NCI-H345 treated with DMSO at 0.1 percent for 48 hours (cell line): Measurements from ENCODE around the gene P3H2.
A peak's percentile ranks its signal among the peaks of the same experiment; 100 is the strongest.

ENCODE experiments used
- DNase-seq: peaks from one replicate; lab custom pipeline; 2025; ENCODE audit not compliant: unreplicated experiment; lab: John Stamatoyannopoulos, UW

The P3H2 gene

DNA sequence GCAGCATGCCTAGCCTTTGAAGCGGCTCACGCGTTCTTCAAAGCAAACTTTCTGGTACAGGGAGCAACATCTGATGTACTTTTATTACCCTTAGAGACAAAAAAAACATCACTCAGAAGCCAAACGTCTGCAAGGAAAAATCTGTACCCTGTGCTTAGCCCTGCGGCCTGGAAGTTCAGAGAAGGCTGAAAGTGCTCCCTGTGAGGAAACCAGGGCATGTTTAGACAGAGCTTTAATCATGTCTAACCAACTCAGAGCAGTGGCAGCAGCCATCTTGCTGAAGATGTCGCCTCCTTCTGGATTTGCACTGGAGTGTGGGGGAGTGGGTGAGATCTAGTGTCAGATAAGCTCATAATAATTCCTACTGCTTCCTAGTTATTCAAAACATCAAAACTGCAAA lies 170.4 kb downstream of the P3H2 start:
- DNase-seq: no peak

DNA sequence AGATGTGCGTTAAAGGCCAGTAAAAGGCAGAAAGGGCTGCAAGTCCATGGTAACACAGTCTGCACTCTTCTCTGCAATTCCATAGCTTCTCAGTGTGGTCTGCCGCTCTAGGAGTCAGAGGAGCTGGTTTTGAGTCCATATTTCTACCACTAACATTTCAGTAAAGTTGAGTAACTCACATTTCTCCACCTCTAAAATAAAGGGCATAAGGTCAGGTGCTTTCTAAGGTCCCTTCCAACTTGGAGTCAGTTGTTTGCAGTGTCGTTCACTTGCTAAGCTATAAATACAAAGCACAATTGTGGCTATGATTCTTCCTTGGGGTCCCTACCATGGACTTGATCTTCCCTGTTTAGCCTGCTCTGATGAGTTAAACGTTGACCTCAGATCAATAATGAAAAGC lies 171.1 kb downstream of the P3H2 start:
- no peak for DNase-seq

DNA sequence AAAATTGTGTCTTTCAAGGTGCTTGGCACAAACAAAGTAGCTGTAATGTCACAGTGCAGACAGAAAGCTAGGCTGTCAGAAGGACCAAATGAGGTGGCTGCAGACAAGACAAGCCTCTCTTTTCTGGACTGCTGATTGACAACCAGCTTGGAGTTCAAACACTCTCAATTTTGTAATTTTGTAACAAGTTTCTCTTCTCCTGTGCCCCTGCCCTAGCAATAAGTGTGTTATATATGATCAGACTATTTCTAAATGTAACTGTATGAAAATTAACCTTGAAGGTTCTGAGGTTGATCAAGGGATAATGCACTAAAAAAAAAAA lies 172.0 kb downstream of the P3H2 start:
- no peak for DNase-seq

DNA sequence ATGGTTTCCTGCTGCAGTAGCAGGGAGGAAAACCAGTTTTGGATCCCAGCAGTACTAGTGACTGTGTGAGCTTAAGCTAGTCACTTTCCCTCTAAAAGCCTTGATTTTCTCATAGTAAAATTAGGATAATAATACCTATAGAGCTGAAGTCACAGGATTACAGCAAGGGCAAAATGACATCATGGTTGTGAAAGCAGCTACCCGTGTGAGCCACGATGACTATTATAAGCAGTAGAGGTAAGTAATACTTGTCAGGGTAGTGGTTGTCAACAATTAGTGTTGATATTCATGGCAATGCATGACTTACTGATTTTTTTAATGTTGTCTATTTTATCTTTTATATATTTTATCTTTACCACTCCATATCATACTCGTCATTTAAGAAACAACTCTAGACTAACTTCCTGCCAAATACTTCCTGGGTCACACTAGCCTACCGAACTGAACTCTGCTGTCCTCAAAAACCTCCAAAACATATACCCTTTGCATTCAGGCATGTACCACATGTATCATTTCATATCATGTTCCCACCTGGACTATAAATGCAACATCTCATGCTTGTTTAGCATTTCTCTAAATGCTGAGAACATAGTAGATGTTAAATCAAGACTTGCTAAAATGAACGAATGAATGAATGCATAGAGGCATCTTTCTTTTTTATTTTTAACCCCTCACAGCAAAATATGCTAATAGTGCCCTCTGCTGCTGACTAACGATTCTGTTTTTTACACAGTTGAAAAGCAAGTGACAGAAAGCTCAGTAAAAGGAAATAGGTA lies 172.6 kb downstream of the P3H2 start:
- peak; percentile 22 for DNase-seq

DNA sequence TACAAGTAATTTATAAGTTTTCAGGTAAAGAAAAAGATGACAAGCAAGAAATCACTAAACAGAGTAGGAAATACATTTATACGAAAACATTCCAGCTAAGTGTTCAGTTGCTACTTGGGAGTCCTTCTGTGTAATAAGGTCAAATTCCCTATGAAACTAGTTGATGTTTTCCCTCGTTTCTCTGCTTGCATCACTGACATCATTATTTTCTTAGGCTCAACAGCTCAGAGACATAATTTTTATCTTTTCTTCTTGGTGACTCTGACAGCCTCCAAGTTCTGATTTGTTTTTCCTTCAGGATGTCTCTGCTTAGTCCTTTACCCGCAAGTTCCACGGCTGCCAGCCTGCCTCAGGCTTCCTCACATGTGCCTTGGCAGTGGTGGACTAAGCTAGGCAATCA lies 173.6 kb downstream of the P3H2 start:
- no peak for DNase-seq

DNA sequence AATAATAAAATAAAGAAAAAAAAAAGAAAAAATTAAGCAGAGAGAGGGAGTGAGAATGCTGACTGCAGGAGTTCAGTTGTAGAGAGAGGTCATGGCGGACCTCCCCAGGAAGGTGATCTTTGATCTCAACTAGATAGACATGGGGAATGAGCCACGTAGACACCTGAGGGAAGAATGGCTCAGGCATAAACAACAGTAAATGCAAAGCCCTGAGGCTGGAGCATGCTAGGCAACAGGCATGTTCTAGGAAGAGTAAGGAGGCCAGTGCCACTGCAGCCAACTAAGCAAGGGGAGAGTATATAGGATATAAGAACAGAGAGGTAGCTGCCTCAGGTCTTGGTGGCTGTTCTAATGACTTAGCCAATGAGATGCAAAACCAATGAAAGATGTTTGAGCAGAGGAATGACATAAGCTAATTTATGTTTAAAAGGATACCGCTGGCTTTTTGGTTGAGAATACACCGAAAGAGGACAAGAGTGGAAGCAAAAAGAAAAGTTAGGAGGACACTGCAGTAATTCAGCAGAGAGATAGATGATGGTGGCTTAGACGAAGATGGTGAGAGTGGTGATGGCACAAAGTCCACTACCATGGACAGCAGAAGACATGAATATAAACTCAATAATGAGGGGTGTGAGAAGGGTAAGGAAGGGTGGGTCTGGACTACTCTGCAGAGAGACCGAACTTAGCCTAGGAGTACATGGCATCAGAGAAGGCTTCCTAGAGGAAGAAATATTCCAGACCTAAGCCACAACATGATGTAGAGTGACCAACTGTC lies 174.6 kb downstream of the P3H2 start:
- DNase-seq: no peak

DNA sequence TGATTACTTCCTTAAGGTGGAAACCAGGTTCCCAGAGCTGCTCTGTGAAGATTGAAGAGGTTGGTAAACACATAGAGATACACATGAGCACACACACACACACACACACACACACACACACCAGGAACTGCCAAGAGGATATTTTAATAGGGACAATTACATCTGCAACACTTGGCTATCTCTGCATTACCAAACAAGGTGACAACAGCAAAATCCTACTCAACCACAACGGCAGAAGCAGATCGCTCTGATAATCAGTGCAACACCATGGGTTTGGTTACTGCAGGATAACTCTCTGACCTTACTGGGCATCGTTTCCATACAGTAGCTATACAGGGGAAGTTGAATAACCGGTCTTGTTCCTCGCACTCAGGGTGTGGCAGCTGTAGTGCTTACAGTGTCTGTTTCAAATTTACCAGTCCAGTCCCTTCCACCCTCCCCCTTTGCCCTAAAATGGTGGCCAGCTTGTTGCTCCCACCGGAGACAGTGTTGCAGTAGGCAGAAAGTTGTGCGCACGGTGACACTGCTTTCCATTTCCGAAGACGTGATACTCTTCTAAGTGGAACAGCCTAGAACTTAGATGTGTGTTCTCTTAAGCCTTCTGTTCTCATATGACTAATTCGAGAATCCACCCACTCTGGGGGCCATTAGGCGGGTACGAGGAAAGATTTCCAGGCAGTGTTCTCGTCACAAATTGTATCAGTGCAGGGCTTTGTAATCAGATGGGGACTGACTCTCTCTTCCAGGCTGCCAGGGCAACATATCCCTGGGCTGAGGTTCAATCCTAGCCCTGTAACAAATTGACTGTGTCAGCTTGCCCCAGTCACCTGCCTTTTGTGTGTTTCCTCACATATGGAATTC lies 176.2 kb downstream of the P3H2 start:
- DNase-seq: no peak

DNA sequence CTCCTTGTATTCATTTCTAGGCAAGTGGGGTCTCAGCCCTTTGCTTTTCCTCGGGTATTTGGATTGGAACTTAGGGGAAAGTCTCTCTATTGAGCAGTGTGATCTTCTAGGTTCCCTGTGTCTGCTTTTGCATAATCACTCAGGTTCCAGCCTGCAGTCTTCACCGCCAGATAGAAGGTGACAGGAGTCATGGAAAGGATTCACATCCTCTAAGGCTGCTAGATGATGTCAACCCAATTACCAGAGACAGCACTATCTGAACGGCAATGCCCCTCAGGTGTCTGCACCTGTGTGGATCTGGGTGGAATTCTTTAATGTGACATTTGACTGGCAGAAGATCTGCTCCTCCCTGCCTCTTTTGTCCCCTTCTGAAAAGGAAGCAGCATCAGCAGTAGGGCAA lies 177.7 kb downstream of the P3H2 start:
- DNase-seq: no peak

DNA sequence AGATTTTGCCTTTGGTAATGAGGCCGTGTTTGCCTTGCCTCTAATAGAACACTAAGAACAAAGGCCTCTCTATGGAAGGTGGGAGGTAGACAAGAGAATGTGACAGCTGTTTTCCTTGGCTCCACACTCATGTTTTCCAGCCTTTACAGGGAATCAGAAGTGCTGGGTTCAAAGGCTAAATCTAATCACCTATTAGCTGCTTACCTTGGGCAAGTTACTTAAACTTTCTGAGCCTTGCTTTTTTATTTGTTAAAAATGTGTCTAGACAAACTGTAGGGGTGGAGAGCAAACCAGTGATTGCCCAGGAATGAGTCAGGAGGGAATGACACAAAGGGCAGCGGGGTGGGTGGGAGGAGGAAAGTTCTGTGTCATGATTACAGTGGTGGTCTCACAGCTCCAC lies 179.0 kb downstream of the P3H2 start:
- no peak for DNase-seq

DNA sequence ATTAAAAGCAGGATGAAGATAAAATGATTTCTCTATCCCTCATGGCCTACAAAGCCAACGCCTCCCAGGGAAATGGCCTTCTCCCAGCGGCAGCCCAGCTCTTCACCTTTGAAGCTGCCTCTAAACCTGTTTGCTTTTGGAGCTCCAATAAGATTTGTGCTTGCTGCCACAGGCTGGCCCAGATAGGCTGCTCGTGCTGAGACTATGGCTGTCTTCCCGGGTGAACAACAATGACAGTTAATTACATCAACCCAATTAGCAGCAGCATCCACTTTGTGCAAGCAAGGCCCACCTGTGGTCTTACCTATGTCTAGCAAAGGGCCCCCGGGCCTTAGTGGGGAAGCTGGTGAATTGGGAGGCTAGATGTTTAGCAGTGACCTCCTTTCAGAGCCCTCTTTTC lies 179.6 kb downstream of the P3H2 start:
- no peak for DNase-seq

DNA sequence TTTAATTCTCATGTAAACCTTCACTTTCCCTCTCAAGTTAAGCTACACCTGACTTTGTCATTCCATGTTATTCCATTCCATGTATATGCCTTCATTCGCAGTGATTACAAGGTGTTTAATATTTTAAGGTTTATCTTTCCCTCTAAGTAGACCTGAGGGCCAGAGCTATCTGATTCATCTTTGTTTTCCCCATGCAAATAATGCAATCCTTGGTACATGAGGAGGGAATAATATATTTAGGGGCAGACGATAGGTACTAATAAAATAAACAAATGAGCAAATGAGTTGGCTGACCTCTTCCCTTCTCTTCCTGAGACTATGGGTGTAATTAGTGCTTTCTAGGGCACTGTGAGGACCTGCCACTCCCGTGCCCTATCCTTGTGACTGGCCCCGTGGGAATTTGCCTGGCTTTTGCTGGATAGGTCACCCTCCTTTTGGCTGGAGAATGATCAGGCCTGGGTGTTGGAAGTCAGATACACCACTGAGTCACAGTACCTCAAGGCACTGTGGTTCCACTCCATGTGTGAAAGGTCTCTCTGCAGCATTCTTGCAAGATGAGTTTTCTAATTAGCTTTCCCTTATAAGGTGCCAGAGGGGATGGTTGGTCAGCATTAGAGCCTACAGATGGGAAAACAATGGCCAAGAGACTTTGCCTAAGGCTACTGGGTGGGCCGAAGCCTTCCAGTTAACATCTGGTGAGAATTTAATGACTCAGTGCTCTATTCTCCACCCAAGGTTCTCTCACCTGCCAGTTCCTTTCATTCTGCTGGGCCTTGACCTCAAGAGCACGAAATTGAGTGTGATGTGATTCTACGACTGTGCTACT lies 183.2 kb downstream of the P3H2 start:
- DNase-seq: no peak

DNA sequence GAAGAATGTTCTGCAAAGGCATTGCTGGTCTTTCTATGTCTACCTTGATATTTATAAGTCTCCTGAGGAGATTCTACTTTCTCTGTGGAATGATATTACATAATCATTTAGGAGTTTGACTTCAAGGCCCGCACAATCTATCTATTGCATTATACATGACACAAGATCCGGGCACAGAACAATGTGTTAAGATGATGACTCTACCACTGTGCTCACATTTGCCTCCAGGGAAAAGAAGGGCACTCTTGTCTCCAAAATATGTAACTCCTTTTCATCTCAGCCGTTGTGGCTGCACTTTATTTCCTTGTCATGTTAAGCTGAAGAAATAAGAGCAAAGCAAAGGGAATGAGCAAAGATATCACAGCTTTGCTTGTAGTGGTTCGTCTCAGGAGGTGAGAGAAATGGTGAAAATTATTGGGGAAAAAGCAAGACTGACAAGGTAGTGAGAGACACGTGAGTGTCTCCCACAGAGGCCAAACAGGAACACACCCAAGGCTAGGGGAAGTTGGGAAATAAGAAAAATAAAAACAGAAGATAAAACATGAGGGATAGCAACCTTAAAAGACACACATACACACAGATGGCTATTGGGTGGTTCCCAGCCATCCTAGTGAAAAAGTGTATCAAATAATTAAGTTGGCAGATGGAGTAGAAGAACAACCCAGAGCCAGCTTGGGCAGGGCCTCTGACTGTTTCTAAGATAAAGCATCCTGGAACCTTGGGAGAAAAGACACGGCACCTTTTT lies 184.3 kb downstream of the P3H2 start:
- DNase-seq: no peak

DNA sequence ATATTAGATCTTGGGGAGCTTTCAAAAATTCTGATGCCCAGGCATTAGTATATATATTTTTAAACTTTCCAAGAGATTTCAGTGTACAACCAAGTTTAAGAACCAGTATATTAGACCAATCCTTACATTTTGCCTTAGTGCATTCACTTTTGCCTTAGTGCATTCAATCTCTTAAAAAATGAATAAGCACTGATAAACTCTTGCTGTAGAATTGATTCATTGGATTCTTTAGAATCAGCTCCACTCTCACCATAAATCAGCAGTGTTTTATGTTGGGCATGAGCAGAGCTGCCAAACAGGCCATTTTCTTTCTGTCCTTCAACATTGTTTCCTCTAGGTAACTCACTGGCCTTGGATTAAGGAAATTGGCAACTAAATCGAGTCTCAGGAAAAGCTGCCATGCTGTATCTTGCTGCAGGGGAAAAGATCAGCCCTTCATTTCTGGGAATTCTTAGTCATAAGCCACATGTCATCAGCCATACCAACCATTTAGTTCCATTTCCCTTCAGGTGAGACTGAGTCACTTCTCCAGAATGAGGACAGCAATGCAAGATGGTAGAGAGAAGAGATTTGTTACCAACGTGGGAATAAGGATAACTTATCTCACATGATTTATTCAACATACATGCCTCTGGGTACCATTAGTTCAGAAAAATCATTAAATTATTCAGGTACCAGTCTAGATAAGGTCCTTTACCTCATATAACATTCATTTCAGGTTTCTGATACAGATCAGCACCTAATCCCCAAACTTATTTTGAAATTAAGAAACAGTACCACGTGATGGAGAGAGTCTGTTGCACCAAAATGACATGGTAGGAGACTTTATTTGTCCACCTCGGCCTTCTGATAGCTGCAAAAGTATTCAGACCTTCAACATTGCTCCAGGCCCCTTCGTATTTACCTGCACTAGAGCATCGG lies 192.5 kb downstream of the P3H2 start:
- no peak for DNase-seq

DNA sequence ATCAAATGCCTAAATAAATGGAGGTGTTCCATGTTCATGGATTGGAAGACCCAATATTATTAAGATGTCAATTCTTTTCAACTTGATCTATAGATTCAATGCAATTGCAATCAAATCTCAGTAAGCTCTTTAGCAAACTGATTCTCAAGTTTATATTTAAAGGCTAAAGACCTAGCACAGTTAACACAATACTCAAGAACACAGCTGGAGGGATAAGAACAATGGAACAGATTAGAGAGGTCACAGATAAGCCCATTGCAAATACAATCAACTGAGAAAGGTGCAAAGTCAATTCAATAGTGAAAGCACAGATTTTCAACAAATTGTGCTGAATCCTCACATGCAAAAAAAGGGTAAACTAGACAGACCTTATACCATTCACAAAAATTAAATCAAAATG lies 198.9 kb downstream of the P3H2 start:
- DNase-seq: no peak

DNA sequence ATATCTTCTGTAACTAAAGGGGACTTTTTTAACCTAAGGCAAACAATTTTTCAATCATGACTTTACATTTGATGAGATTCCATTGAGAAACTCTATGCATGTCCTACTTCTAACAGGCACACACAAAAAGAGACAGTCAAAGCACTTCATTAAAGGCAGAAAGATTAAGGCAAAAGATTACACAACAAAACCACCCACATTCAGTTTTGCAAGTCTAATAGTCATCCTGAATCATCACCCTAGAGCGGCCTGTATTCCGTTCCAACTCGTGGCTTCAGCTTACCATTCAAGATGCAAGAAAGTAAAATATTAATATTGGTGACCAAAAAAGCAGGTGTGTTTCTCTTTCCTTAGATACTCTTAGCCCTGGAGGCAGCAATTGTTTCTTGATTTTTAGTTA lies 205.9 kb downstream of the P3H2 start:
- no peak for DNase-seq

DNA sequence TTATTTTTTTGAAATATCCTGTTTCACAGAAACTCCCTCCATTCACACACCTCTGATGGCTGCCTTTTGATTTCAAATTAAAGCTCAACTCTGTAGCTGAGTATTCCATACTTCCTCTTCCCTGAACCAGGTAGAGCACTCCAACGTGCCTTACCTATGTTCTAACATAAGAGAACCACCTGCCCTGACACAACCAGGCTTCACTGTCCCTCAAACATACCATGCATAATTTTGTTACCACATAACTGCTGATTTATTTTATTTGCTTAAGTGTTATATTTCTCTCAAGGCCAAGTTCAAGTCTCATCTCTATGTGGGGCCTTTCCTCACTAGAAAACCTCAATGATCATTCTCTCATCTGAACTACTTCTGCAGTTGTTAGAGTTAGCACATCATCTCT lies 209.7 kb downstream of the P3H2 start:
- DNase-seq: no peak

DNA sequence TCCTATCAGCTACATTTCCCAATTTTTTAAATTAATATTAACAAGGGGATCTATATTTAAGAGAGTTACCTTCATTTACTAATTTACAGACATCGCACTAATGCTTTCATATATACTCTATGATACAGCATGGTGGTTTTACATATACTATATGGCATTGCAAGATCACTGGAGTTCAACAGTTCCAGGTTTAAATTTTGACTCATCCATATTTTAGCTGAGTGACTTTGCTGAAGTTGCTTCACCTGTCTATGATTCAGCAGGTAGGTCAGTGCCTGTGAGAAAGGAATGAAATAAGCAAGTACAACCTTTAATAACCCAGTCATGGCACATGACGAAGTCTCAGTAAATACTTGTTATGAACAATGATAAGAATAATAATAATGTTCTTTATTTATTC lies 211.1 kb downstream of the P3H2 start:
- DNase-seq: no peak

DNA sequence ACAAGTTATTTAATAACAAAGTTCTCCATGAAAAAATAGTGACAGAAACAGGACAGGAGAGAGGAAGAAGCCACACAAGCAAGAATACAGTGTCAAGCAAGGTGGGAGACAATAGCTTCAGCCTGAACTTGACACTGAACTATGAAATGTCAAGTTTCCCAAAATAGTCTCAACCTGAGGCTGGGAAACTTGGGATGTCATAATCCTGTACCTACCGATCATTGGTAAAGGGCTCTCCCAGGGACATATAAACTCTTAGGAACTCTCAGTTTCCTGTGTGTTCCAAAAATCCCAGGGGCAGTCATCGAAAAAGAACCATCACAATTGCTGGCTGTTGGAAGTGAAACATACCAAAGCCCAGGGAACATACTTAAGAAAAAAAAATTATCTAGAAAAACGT lies 211.6 kb downstream of the P3H2 start:
- no peak for DNase-seq

DNA sequence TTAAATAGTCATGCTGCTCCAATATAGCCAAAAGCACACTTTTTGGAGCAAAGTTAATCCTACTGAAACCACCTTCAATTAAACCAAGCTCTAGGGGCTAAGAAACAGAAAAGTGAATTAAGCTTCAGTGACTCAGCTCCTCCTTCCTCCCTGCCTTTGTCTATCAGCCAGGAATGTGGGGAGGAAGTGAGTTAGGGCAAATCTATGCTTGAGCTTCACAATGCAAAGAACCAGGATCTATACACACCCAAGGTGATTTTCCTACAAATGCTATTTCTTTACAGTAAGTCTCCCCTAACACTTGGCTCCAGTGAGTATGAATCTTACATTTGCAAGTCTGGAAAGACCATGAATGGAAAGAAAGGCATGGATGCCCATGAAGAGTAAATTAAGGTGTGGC lies 212.1 kb downstream of the P3H2 start:
- no peak for DNase-seq
